Activated CD8-positive, alpha-beta memory T cell treated with anti-CD3 and anti-CD28 coated beads for 4 hours (primary cell): ENCODE measurements around the gene ATXN1.

ENCODE experiments used
- DNase-seq, 2 donors: peaks; one replicate each; pipeline ENCODE4 v3.0.0-alpha.2; 2020; ENCODE audit warnings: low read depth in 2 of 2

ATXN1 gene

GRCh38 chr6:16533721-16534136 is 227.5 kb downstream of the ATXN1 start:
- DNase-seq: no peak

DNA sequence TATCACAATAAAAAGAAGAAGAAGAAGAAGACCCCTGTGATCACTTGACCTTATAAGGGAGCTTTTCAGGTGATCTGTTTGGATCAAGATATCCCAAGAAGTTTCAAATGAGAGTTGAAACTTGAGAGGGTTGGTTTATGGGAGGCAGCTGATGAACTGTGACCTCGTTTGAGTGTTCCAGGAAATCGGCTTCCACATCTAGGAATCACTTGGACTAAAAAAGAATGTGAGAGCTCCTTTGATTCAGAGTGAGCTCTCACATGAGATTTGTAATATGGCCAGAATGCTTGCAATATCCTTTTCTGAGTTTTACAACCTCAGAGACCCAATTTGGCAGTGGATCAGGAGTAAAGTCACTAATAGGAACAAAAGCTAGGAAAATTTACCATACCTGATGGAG is 228.1 kb downstream of the ATXN1 start:
- no peak for DNase-seq

GRCh38 chr6:16527691-16528090 is 233.6 kb downstream of the ATXN1 start:
- no peak for DNase-seq

DNA sequence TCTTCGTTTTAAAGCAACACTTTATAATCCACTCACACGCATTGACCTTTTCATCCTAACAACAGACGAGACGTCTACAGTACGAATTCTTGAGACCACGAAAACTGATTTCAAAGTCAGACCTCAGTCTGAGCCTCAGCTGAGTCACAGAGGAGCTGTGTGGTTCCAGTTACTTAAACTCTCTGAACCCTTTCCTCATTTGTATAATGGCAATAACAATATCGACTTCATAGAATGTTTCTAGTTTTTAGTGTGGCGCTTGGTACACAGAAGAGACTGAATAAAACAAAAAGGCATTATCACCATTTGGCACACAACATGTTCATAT is 236.9 kb downstream of the ATXN1 start:
- no peak for DNase-seq

GRCh38 chr6:16523606-16524379 is 237.5 kb downstream of the ATXN1 start:
- DNase-seq: no peak

DNA sequence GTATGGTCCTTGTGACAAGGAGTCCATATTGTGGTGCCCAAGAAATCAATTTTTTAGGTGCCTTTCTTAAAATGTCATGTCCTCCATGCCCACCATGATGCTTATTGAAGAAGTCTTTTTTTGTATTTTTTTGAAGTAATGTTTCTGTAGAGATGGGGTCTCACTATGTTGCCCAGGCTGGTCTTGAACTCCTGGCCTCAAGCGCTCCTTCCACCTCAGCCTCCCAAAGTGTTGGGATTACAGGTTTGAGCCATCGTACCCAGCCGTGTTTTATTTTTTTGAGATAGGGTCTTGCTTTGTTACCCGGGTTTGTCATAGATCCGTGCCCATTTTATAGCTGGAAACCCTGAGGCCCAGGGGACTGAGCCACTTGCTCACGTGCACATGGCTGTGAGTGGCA is 238.3 kb downstream of the ATXN1 start:
- DNase-seq: no peak

GRCh38 chr6:16521528-16521927 is 239.7 kb downstream of the ATXN1 start:
- no peak for DNase-seq

DNA sequence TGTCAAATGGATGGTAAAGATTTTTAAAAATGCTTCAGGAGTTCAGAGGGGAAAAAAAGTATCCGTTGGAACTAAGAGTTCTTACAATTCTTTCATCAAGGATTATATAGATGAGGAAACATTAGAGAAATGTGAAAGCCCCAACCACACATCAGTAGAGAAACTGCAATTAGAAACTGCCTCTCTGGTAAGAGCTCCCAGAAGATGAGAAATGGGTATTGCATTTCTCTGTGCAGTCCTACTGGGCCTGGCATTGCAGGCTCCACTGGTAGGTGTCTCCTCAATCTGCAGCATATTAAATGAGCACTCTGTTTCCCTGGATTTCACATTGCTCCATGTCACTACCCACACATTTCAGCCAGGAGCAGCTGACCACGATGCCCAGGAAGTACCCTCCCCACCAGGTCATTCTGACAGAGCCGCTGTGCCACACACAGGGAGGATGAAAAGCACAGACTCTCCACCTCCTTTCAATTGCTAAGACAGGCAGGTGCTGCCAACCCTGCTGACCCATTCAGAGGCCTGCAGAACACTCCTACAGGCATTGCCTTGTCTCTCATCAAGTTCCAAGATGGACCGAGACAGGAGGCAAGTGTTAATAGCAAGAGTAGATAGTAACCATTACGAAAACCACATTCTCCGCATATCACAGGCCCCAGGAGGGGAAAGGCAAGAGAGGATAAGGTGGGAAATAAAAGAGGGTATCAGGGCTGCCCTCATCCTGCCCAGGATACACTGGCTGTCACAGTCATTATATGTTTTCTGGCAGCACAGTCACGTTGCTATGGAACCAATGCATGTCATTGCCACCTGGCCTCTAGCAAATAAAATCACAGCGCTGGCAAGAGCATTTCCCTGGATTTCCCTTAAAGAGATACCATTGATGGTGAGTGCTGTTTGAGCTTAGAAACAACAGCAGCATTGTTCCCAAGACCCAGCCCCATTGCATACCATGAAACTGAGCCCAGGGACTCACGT is 241.7 kb downstream of the ATXN1 start:
- DNase-seq: no peak

- DNase-seq: no peak
Observed at GRCh38 chr6:16518265-16518664, 243.0 kb downstream of the ATXN1 start.

DNA sequence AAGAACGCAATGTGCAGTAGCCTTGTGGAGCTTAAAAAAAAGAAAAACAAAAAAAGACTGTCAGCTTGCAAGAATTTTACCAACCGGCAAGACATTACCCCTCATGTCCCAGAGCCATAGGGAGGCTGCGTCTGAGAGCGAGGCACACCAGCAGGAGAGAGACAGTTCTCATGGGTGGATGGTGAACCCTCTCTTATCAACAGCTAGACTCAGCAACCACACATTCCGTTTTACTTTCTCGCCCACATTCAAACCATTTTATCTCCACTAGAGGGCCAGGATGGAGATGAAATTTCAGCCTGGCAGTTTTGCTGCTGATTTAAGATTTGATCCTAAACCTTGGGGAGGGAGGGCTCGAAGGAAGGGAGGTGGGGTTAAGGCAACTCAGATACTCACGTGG is 247.0 kb downstream of the ATXN1 start:
- no peak for DNase-seq

DNA sequence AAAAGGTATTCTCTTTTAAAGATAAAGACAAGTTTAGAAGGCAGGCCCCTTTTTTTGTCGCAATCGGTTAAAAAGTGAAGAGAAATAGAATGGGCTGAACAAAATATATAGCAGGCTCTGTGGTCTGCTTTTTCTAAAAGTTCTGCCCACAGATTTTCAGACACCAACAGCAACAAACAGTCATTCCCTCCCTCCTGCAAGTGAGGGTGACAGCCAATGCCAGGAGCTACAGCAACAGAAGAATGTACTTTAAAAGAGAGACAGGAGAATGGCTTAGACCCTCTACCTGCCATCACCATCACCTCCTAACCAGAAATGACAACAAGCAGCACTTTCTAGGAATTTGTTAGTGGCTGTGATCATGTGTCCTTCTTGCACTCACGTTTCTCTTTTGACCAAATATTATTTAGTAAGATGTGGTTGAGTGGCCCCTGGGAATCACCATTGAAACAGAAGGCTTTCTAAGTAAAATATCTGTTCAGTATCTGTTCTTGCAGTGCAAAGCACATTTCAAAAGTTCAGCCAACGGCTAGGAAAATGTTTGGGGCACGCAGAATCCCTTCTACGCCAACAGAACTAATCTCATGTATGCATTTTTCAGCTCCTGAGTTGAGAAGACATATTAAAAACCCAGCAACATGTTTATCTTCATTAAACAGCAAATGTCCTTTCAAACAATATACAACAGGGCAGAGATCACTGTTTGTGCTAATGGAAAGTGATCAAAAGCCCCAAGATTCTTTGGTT is 248.5 kb downstream of the ATXN1 start:
- no peak for DNase-seq

DNA sequence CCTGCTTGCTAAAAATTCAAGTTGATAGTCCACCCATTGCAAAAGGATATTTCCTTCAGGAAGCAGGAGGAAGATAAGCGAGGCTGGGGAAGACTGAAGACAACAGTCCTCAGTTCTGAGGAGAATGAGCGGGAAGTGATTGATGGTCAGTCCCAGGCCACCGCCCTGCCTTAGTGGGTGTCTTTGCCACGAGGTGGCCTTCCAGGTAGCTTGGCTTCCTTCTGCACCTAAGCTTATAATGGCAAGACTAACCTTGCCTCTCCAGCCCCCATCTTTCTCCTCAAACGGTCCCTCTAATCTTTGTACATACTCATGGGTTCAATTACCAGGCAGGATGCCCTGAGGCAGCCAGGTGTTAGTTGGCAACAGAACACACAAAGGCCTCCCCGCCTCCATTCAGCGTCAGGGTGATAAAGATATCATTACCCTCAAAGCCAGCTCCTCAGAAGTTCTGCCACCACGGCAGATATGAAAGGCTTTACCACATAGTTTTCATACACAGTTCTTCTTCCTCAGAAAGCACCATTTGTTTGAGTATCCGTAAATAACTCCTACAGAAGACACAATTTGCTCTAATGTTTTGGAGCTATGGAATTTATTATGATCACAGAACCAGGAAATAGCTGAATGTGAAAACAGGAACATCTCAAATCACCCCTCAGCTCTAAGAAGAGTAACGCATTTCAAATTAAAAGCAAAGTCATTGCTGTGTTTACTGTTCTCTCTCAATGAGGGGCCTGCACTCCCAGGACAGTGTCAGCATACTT is 249.4 kb downstream of the ATXN1 start:
- DNase-seq: no peak

DNA sequence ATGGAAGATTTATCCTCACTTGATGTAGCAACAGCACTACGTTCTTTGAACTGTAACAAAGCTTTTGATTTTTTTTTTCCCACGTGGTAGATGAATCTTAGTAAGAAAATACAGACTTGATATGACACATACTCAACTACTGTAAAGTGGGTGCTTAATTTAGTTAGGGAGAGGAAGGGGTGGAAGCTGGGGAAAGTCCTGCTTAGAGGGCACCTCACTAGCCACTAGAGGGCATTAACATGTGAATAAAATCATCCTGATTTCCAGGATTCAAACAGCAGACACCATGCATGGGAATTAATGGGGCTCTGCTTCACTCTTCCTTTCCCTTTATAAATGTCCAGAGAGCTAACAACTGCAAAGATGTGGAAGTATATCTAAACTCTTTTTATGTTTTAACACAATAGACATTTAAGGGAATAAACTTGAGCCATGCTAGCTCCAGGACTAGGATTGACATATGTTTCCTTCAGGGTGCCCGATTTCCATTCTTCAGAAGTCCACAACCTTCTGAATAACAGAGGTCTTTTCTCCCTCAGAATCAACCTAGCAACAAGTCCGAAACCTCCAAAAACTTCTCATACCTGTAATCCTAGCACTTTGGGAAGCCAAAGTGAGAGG is 250.1 kb downstream of the ATXN1 start:
- DNase-seq: no peak

DNA sequence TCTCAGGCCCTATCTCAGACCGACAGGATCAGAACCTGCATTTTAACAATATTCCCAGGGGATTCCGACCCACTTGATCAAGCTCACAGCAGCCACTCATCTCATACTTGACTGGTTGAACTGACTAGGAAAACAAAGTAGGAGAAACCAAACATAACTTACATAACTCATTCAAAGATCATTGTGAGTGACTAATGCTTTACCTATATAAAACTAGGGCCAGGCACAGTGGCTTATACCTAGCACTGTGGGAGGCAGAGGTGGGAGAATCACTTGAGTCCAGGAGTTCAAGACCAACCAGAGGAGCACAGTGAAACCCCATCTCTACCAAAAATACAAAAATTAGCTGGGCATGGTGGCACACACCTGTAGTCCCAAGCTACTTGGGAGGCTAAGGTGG is 251.0 kb downstream of the ATXN1 start:
- no peak for DNase-seq

DNA sequence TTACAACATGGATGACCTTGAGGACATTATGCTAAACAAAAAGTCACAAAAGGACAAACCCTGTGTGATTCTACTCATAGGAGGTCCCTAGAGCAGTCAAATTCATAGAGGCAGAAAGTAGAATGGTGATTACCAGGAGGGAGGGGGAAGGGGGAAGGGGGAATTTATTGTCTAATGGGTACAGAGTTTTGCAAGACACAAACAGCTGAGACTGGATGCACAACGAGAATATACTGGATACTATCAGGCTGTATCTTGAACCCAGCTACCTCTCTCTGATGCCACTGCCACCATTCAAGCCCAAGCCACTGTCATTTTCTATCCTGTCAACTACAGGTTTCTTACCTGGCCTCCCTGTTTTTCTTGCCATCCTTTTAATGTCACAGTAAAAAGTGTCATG is 252.3 kb downstream of the ATXN1 start:
- DNase-seq: no peak

- no peak for DNase-seq
Observed at GRCh38 chr6:16505711-16506357, 255.4 kb downstream of the ATXN1 start.

DNA sequence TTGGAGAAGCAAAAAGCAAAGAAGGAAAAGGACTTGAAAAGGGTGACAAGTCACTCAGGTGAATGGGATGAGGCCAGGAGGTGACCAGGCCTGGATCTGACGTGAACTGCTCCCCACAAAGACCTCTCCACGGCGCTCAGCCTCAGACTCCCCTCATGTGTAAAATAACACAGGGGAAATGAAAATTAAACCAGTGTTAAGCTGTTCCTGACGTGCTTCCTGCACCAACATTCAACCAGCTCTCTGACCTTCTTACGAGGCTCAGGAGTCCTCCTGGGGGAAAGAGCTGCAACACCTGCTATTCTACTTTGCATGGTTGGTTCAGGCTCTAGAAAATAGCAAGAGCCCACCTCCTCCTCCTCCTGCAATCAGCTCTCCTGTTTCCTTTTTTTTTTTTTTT is 256.7 kb downstream of the ATXN1 start:
- DNase-seq: no peak

DNA sequence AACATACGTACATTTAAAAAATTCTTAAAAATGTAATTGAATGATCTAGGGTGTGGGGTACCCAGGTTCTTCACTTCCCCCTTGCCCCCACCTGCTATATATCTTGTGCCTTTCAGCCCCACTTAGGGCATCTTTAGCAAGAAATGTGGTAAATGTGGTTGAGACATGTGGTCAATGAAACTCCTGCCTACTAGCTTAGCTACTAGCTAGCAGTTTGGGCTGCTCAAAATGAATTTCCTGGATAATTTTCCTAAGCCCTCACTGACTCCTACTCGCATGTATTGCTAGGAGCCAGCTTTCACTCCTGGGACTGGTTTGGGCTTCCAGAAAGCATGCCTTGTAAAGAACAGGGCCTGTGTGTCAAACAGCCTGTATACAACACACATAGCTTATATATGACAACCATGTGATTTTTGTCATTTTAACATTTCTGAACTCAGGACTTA is 257.3 kb downstream of the ATXN1 start:
- DNase-seq: no peak

GRCh38 chr6:16503241-16503775 is 258.0 kb downstream of the ATXN1 start:
- DNase-seq: no peak

DNA sequence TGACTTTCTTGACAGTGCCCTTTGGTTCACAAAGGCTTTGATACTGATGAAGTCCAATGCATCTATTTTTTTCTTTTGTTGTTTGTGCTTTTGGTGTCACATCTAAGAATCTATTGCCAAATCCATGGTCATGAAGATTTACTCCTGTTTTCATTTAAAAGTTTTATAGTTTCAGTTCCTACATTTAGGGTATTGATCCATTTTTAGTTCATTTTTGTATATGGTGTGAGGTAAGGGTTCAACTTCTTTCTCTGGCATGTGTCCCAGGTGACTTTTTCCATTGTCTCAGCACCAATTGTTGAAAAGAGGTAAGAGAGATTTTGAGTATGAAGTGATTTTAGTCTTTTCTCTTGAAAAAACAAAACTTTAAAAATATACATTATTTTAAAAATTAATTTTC is 262.3 kb downstream of the ATXN1 start:
- no peak for DNase-seq
